Transverse colon (tissue), 3 donors: ENCODE data around the gene SF3A1.

Experiments used
- EP300 ChIP-seq: sonication (generic); formaldehyde crosslinking; IDR thresholded peaks from one replicate; pipeline ENCODE4 v1.6.1; 2017; ENCODE audit warnings: antibody characterized with exemption, low read depth
- POLR2A ChIP-seq: fragments of 450-650 bp; IDR thresholded peaks from one replicate; pipeline ENCODE4 v1.6.1; 2016; ENCODE audit warnings: antibody characterized with exemption, mild to moderate bottlenecking, moderate library complexity
- TF ChIP-seq, protein P1 (sequence below), 5 experiments: fragments of 200-600 bp in 3 of 5; fragments of 450-650 bp in 2 of 5; sonication (generic) in 3 of 5; IDR thresholded peaks; 1 replicate in 2 of 5; 2 replicates in 3 of 5; pipeline ENCODE4 v1.5.1; 2016 to 2017; ENCODE audit warnings: antibody characterized with exemption in 5 of 5, inconsistent platforms in 3 of 5, mild to moderate bottlenecking in 2 of 5, moderate library complexity in 1 of 5

DNA sequence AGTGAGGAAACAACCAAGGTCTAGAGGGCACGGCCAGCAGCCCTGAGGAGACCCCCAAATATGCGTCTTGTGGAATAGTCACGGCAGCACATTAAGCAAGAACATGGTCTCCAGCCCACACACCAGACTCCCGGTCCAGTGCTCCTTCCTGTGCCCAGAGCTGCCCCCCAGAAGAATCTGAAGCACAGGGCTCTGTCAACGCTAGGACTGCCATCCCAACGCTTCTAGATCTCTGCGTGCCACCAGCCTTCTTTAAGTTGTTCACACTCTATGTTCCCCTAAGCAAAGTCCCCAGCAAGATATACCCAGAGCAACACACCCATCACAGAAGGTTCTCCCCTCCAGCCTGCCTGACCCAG is 36.6 kb upstream of the SF3A1 start:
- TF ChIP-seq, protein P1, sequence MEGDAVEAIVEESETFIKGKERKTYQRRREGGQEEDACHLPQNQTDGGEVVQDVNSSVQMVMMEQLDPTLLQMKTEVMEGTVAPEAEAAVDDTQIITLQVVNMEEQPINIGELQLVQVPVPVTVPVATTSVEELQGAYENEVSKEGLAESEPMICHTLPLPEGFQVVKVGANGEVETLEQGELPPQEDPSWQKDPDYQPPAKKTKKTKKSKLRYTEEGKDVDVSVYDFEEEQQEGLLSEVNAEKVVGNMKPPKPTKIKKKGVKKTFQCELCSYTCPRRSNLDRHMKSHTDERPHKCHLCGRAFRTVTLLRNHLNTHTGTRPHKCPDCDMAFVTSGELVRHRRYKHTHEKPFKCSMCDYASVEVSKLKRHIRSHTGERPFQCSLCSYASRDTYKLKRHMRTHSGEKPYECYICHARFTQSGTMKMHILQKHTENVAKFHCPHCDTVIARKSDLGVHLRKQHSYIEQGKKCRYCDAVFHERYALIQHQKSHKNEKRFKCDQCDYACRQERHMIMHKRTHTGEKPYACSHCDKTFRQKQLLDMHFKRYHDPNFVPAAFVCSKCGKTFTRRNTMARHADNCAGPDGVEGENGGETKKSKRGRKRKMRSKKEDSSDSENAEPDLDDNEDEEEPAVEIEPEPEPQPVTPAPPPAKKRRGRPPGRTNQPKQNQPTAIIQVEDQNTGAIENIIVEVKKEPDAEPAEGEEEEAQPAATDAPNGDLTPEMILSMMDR (IDR thresholded peaks at IDR 0.05) = no peak
- TF ChIP-seq EP300 = no peak
- no peak for TF ChIP-seq POLR2A
